HCT116 (cell line): ENCODE results near the gene ABHD18. TPM values are rescaled to one million over a fixed set of nuclear protein-coding genes. Genes with fewer than 3 reads are reported as not detected.
"Not testable (repeated sequence)": the region's sequence is repeated elsewhere in the genome, so short reads cannot be mapped to it uniquely, and the experiment has no call there.

ENCODE experiments used
- ATAC-seq: fragments of 200-7000 bp; cut with Tn5 transposase; 2 replicates; pipeline ENCODE4 v1.9.1; 2020; ENCODE audit warnings: mild to moderate bottlenecking, moderate library complexity
- BruUV-seq: library from RNA; stranded (reverse); fragments of 400-500 nt; replicated peaks from 2 replicates; lab custom pipeline; 2021; lab: Mats Ljungman, UMichigan
- CTCF ChIA-PET: fragments of 300-600 bp; sonication (Branson Sonifier 250); formaldehyde crosslinking; loops from one replicate; lab custom pipeline; 2021; ENCODE audit warnings: antibody characterized with exemption; lab: Charles Lee
- POLR2A ChIA-PET: fragments of 300-600, 350-600 bp; sonication (Branson Sonifier 250); formaldehyde crosslinking; loops from one replicate; lab custom pipeline; 2021; ENCODE audit warnings: antibody characterized with exemption; lab: Charles Lee
- RAD21 ChIA-PET, 2 experiments: fragments of 300-600 bp; sonication (Branson Sonifier 250); formaldehyde crosslinking; loops; one replicate each; lab custom pipeline; 2023; ENCODE audit warnings: low total read pairs in 2 of 2; ENCODE audit not compliant: uncharacterized antibody in 2 of 2, unreplicated experiment in 2 of 2, low non-redundant PET in 1 of 2; lab: Charles Lee
- DNase-seq: peaks from one replicate; pipeline ENCODE4 v3.0.0-alpha.2; 2010; ENCODE audit warnings: low read depth, low spot score
- H2AFZ ChIP-seq: fragments of 200-600 bp; shearing (Covaris generic), sonication (generic); 2 replicates; pipeline ENCODE4 v1.6.1; 2017; ENCODE audit warnings: low read depth, mixed run types, mixed read lengths, antibody characterized with exemption, low read length; ENCODE audit not compliant: poor library complexity, severe bottlenecking
- H3K27ac ChIP-seq: 2 replicates; pipeline ENCODE4 v1.5.1; 2012; ENCODE audit warnings: low read depth, low read length
- H3K27me3 ChIP-seq: fragments of 200-600 bp; sonication (generic); 2 replicates; pipeline ENCODE4 v1.6.1; 2016; ENCODE audit warnings: mixed run types, low read length, mixed read lengths; ENCODE audit not compliant: insufficient read depth
- H3K36me3 ChIP-seq, 2 experiments: fragments of 200-500 bp in 1 of 2; fragments of 200-600 bp in 1 of 2; sonication (Bioruptor generic) in 1 of 2; sonication (generic) in 1 of 2; 2 replicates each; pipeline versions ENCODE4 v1.5.1 to v1.6.1; 2014 to 2016; ENCODE audit warnings: low read length in 2 of 2, inconsistent platforms in 1 of 2, mixed read lengths in 1 of 2, mixed run types in 1 of 2; ENCODE audit not compliant: insufficient read depth in 2 of 2, control insufficient read depth in 1 of 2
- H3K4me1 ChIP-seq, 2 experiments: fragments of 200-600 bp in 1 of 2; sonication (generic) in 1 of 2; 2 replicates each; pipeline versions ENCODE4 v1.5.1 to v1.6.1; 2012 to 2017; ENCODE audit warnings: low read length in 2 of 2, inconsistent platforms in 1 of 2, mild to moderate bottlenecking in 1 of 2, mixed read lengths in 1 of 2, mixed run types in 1 of 2, moderate library complexity in 1 of 2; ENCODE audit not compliant: insufficient read depth in 2 of 2, control insufficient read depth in 1 of 2
- H3K4me2 ChIP-seq: fragments of 200-600 bp; sonication (generic); 2 replicates; pipeline ENCODE4 v1.6.1; 2017; ENCODE audit warnings: mixed run types, low read length, mixed read lengths
- H3K4me3 ChIP-seq, 2 experiments: fragments of 200-600 bp in 1 of 2; sonication (generic) in 1 of 2; replicated peaks in 1 of 2; 2 replicates each; pipeline ENCODE4 v1.5.1; 2011 to 2016; ENCODE audit warnings: low read length in 2 of 2, control low read depth in 1 of 2, low read depth in 1 of 2, mild to moderate bottlenecking in 1 of 2, mixed read lengths in 1 of 2, mixed run types in 1 of 2
- H3K79me2 ChIP-seq: fragments of 200-600 bp; sonication (generic); 2 replicates; pipeline ENCODE4 v1.6.1; 2017; ENCODE audit warnings: mild to moderate bottlenecking, mixed run types, low read length, moderate library complexity, mixed read lengths; ENCODE audit not compliant: insufficient read depth
- H3K9ac ChIP-seq: fragments of 200-600 bp; sonication (generic); 2 replicates; pipeline ENCODE4 v1.6.1; 2016; ENCODE audit warnings: low read length, mixed read lengths
- H3K9me2 ChIP-seq: fragments of 200-600 bp; sonication (generic), shearing (Covaris generic); 2 replicates; pipeline ENCODE4 v1.6.1; 2017; ENCODE audit warnings: mixed run types, mild to moderate bottlenecking, moderate library complexity; ENCODE audit not compliant: insufficient read depth
- H3K9me3 ChIP-seq, 2 experiments: fragments of 200-500 bp in 1 of 2; fragments of 200-600 bp in 1 of 2; sonication (Bioruptor generic) in 1 of 2; sonication (generic) in 1 of 2; 2 replicates each; pipeline ENCODE4 v1.6.1; 2014 to 2017; ENCODE audit warnings: low read length in 2 of 2, mixed read lengths in 2 of 2, inconsistent platforms in 1 of 2, low read depth in 1 of 2, mild to moderate bottlenecking in 1 of 2, mixed run types in 1 of 2, moderate library complexity in 1 of 2; ENCODE audit not compliant: control insufficient read depth in 1 of 2, insufficient read depth in 1 of 2
- H4K20me1 ChIP-seq: fragments of 200-600 bp; sonication (generic), shearing (Covaris generic); 2 replicates; pipeline ENCODE4 v1.6.1; 2017; ENCODE audit warnings: mixed run types, mild to moderate bottlenecking, moderate library complexity; ENCODE audit not compliant: insufficient read depth
- ATF3 ChIP-seq: IDR thresholded peaks from 2 replicates; pipeline ENCODE4 v1.6.1; 2012
- ELF1 ChIP-seq: IDR thresholded peaks from 2 replicates; pipeline ENCODE4 v1.6.1; 2012; ENCODE audit warnings: low read depth, borderline replicate concordance
- JUND ChIP-seq: IDR thresholded peaks from 2 replicates; pipeline ENCODE4 v1.6.1; 2012
- POLR2A ChIP-seq: IDR thresholded peaks from 2 replicates; pipeline ENCODE4 v1.7.0; 2011; ENCODE audit warnings: borderline replicate concordance; ENCODE audit not compliant: insufficient read depth, insufficient read length; ENCODE audit errors: extremely low read depth
- REST ChIP-seq: IDR thresholded peaks from 2 replicates; pipeline ENCODE4 v1.6.1; 2012; ENCODE audit warnings: low read depth
- SRF ChIP-seq: IDR thresholded peaks from 2 replicates; pipeline ENCODE4 v1.6.1; 2012; ENCODE audit warnings: low read depth
- TCF7L2 ChIP-seq: IDR thresholded peaks from 2 replicates; pipeline ENCODE4 v1.7.0; 2011; ENCODE audit warnings: borderline replicate concordance, inconsistent platforms; ENCODE audit not compliant: insufficient read depth, insufficient read length; ENCODE audit errors: extremely low read depth
- ZBTB33 ChIP-seq: IDR thresholded peaks from 2 replicates; pipeline ENCODE4 v1.6.1; 2011; ENCODE audit warnings: mild to moderate bottlenecking, low read length, moderate library complexity; ENCODE audit not compliant: insufficient replicate concordance; ENCODE audit errors: extremely low read depth
- intact Hi-C: fragments of 100-400 bp; cut with micrococcal nuclease; formaldehyde crosslinking; loops from 2 replicates; pipeline ENCODE4 v1.10.0; 2022
- total RNA-seq: library from RNA; stranded (reverse); gene quantifications from one replicate; pipeline ENCODE4 v1.2.1, GENCODE V29; 2021; ENCODE audit not compliant: unreplicated experiment

Gene ABHD18
- total RNA-seq, 1 experiment from 2014 or later, result 9.7 TPM

GRCh38 chr4:127968586-127968985 is 3.4 kb downstream of the ABHD18 start:
- Histone ChIP-seq H4K20me1 (no peaks in the 10 kb centered on the region), H3K9me2 (no peaks in the 10 kb centered on the region), H3K27me3 (no peaks in the 10 kb centered on the region), H3K36me3 (no peaks in the 10 kb centered on the region), H2AFZ (no peak overlapping the region), H3K9me3 (no peaks in the 10 kb centered on the region), H3K4me2 (no peak overlapping the region), H3K27ac (no peak overlapping the region), H3K4me1 (peaks cover 5 to 10% of the 10 kb centered on the region in 2 experiments; a peak in 3 of 4 replicates)
- ATAC-seq (no peak), DNase-seq (no peak)
- no TSS peak for BruUV-seq
- intact Hi-C loops, result loop anchor here (5.0 kb wide), 1 partner anchor 86 kb away; the partner anchor contains the start of gene PLK4
- CTCF ChIA-PET, result no interaction called here
- RAD21 ChIA-PET, result no interaction called here
- POLR2A ChIA-PET, result no interaction called here
- TF ChIP-seq SRF (no peak), TCF7L2 (no peak), JUND (no peak), REST (no peak), ELF1 (no peak), ZBTB33 (no peak), ATF3 (no peak), POLR2A (no peak)
- TF ChIP-seq, all 23 proteins: peak for 0
- peaks cover 46% of the 10 kb centered on the region for H3K79me2 ChIP-seq
- H3K4me3 ChIP-seq, result no peak overlapping the region
- no peak overlapping the region for H3K9ac ChIP-seq

GRCh38 chr4:127970925-127971324 is 5.7 kb downstream of the ABHD18 start:
- H3K27me3 ChIP-seq, H3K4me2 ChIP-seq, H3K9me3 ChIP-seq, BruUV-seq, ATAC-seq, H3K4me1 ChIP-seq, H3K9ac ChIP-seq, H3K36me3 ChIP-seq, H2AFZ ChIP-seq, RAD21 ChIA-PET, H3K27ac ChIP-seq, H3K9me2 ChIP-seq, H3K4me3 ChIP-seq, POLR2A ChIA-PET, intact Hi-C loops, DNase-seq, H4K20me1 ChIP-seq, CTCF ChIA-PET: not testable (repeated sequence)
- peaks cover 37% of the 10 kb centered on the region for H3K79me2 ChIP-seq
